HepG2 (cell line): ENCODE results near the gene PRKCZ. TPM values are rescaled to one million over a fixed set of nuclear protein-coding genes. Genes with fewer than 3 reads are reported as not detected.

Experiments used
- DMAP1 ChIP-seq: IDR thresholded peaks from 2 replicates; pipeline ENCODE4 v1.6.1; 2016
- HNRNPL ChIP-seq: fragments of 200-400 bp; formaldehyde crosslinking; IDR thresholded peaks from 2 replicates; pipeline ENCODE4 v1.6.1; 2017; ENCODE audit warnings: mild to moderate bottlenecking, low read depth, low read length
- IKZF1 ChIP-seq: fragments of 450-650 bp; IDR thresholded peaks from 2 replicates; pipeline ENCODE4 v1.7.1; 2016
- IRF9 ChIP-seq: sonication (generic); formaldehyde crosslinking; IDR thresholded peaks from 2 replicates; pipeline ENCODE4 v1.8.0; 2022; ENCODE audit warnings: missing genetic modification reagents, mild to moderate bottlenecking, borderline replicate concordance
- MLLT10 ChIP-seq: sonication (generic); formaldehyde crosslinking; IDR thresholded peaks from 2 replicates; pipeline ENCODE4 v1.4.0; 2020; ENCODE audit warnings: missing genetic modification reagents
- MZF1 ChIP-seq: sonication (generic); formaldehyde crosslinking; IDR thresholded peaks from 2 replicates; pipeline ENCODE4 v1.8.1; 2023; ENCODE audit warnings: mild to moderate bottlenecking, missing genetic modification reagents, borderline replicate concordance
- NFATC3 ChIP-seq: sonication (generic); formaldehyde crosslinking; IDR thresholded peaks from 2 replicates; pipeline ENCODE4 v1.5.1; 2020; ENCODE audit warnings: mild to moderate bottlenecking, missing genetic modification reagents
- NFE2L1 ChIP-seq: sonication (generic); formaldehyde crosslinking; IDR thresholded peaks from 2 replicates; pipeline ENCODE4 v1.4.0; 2020; ENCODE audit warnings: missing genetic modification reagents, mild to moderate bottlenecking, borderline replicate concordance
- NFIC ChIP-seq: IDR thresholded peaks from 2 replicates; pipeline ENCODE4 v1.6.1; 2012; ENCODE audit warnings: mild to moderate bottlenecking, low read length, inconsistent platforms
- RBM22 ChIP-seq: fragments of 200-400 bp; formaldehyde crosslinking; optimal IDR thresholded peaks from 2 replicates; pipeline ENCODE3; 2017; ENCODE audit warnings: mild to moderate bottlenecking, low read length, moderate library complexity
- SAP130 ChIP-seq: IDR thresholded peaks from 2 replicates; pipeline ENCODE4 v1.6.1; 2016; ENCODE audit warnings: low read depth
- SRY ChIP-seq: sonication (generic); formaldehyde crosslinking; IDR thresholded peaks from 2 replicates; pipeline ENCODE4 v1.8.0; 2022; ENCODE audit warnings: mild to moderate bottlenecking, missing genetic modification reagents
- TOE1 ChIP-seq: sonication (generic); formaldehyde crosslinking; IDR thresholded peaks from 2 replicates; pipeline ENCODE4 v1.4.0; 2020; ENCODE audit warnings: mild to moderate bottlenecking, missing genetic modification reagents
- ZNF17 ChIP-seq: sonication (generic); formaldehyde crosslinking; IDR thresholded peaks from 2 replicates; pipeline ENCODE4 v1.5.0; 2020; ENCODE audit warnings: mild to moderate bottlenecking, missing genetic modification reagents
- ZNF225 ChIP-seq: sonication (generic); formaldehyde crosslinking; IDR thresholded peaks from 2 replicates; pipeline ENCODE4 v1.4.0; 2020; ENCODE audit warnings: mild to moderate bottlenecking, missing genetic modification reagents
- ZNF234 ChIP-seq: sonication (generic); formaldehyde crosslinking; conservative IDR thresholded peaks from 2 replicates; pipeline ENCODE4 v1.5.1; 2020; ENCODE audit warnings: mild to moderate bottlenecking, missing genetic modification reagents
- ZNF430 ChIP-seq: sonication (generic); formaldehyde crosslinking; IDR thresholded peaks from 2 replicates; pipeline ENCODE4 v1.9.0; 2021; ENCODE audit warnings: mild to moderate bottlenecking, missing genetic modification reagents
- ZNF564 ChIP-seq: sonication (generic); formaldehyde crosslinking; IDR thresholded peaks from 2 replicates; pipeline ENCODE4 v1.8.1; 2023; ENCODE audit warnings: mild to moderate bottlenecking, missing genetic modification reagents
- ZNF724P ChIP-seq: sonication (generic); formaldehyde crosslinking; IDR thresholded peaks from 2 replicates; pipeline ENCODE4 v1.8.0; 2022; ENCODE audit warnings: missing genetic modification reagents, borderline replicate concordance
- ZNF773 ChIP-seq: sonication (generic); formaldehyde crosslinking; IDR thresholded peaks from 2 replicates; pipeline ENCODE4 v1.4.0; 2020; ENCODE audit warnings: missing genetic modification reagents, borderline replicate concordance
- ZNF780A ChIP-seq: sonication (generic); formaldehyde crosslinking; IDR thresholded peaks from 2 replicates; pipeline ENCODE4 v1.8.0; 2022; ENCODE audit warnings: mild to moderate bottlenecking, missing genetic modification reagents, moderate library complexity
- ZNF883 ChIP-seq: sonication (generic); formaldehyde crosslinking; IDR thresholded peaks from 2 replicates; pipeline ENCODE4 v1.5.1; 2020; ENCODE audit warnings: mild to moderate bottlenecking, missing genetic modification reagents; ENCODE audit errors: not compliant biosample characterization
- ZSCAN30 ChIP-seq: sonication (generic); formaldehyde crosslinking; IDR thresholded peaks from 2 replicates; pipeline ENCODE4 v1.5.0; 2020; ENCODE audit warnings: mild to moderate bottlenecking, missing genetic modification reagents
- polyA plus RNA-seq, 8 experiments: library from polyadenylated mRNA; depleted of rRNA in 3 of 8; stranded (reverse) in 7 of 8; unstranded in 1 of 8; fragments of >200 nt; fragmentation: Illumina TruSeq in 4 of 8; extraction: Trizol in 4 of 8; gene quantifications; 2 replicates each; pipeline versions ENCODE4 v1.2.1 to v1.2.3, GENCODE V29; 2011 to 2016; ENCODE audit warnings: low read depth in 4 of 8, missing spikeins in 1 of 8, mixed read lengths in 1 of 8; ENCODE audit not compliant: insufficient read depth in 1 of 8
- total RNA-seq, 5 experiments: library from RNA; depleted of rRNA; stranded (reverse); fragments of >200 nt; fragmentation: Illumina TruSeq; extraction: Trizol; gene quantifications; 2 replicates each; pipeline ENCODE4 v1.2.3, GENCODE V29; 2016; ENCODE audit warnings: low read depth in 1 of 5
- TF ChIP-seq, protein P1 (sequence below): sonication (generic); formaldehyde crosslinking; IDR thresholded peaks from 2 replicates; pipeline ENCODE4 v1.4.0; 2020; ENCODE audit warnings: missing genetic modification reagents
- TF ChIP-seq, protein P2 (sequence below): sonication (generic); formaldehyde crosslinking; IDR thresholded peaks from 2 replicates; pipeline ENCODE4 v1.4.0; 2020; ENCODE audit warnings: missing genetic modification reagents

The PRKCZ gene
- total and polyA plus RNA-seq, 2 of the 13 experiments (the other 11 are each of a cell fraction or from before 2014, with no cell fraction given): 34.7 to 85.2 TPM

GRCh38 chr1:2229911-2230731 is 179.9 kb downstream of the PRKCZ start (continued):
- peak; percentile 19; the same call in 1 of the 2 replicates for TF ChIP-seq IRF9
- no peak for TF ChIP-seq IKZF1
- no peak for TF ChIP-seq NFIC
- no peak for TF ChIP-seq MZF1 (CRISPR knock-in tag)
- 0 out of 2 replicates have a peak, but pooled peaks have one; percentile 24 for TF ChIP-seq ZNF564 (CRISPR knock-in tag)
- no peak for TF ChIP-seq ZNF724P (CRISPR knock-in tag)
- TF ChIP-seq DMAP1: peak; percentile 27; the same call in 1 of the 2 replicates
- 0 out of 2 replicates have a peak, but pooled peaks have one; percentile 56 for TF ChIP-seq MLLT10 (CRISPR knock-in tag)
- no peak for TF ChIP-seq ZNF780A (CRISPR knock-in tag)
- 0 out of 2 replicates have a peak, but pooled peaks have one; percentile 35 for TF ChIP-seq ZNF234 (CRISPR knock-in tag)
- TF ChIP-seq ZNF430 (CRISPR knock-in tag): peak; percentile 48; the same call in 1 of the 2 replicates
- TF ChIP-seq NFE2L1 (CRISPR knock-in tag): 0 out of 2 replicates have a peak, but pooled peaks have one; percentile 26
- 0 out of 2 replicates have a peak, but pooled peaks have one; percentile 6 for TF ChIP-seq TOE1 (CRISPR knock-in tag)
- TF ChIP-seq ZNF225: peak; percentile 66; the same call in 1 of the 2 replicates
- peak; percentile 52 for TF ChIP-seq ZNF883 (CRISPR knock-in tag)
- TF ChIP-seq NFATC3 (CRISPR knock-in tag): no peak
- TF ChIP-seq ZSCAN30 (CRISPR knock-in tag): 0 out of 2 replicates have a peak, but pooled peaks have one; percentile 26
- TF ChIP-seq RBM22: peak; percentile 13
- TF ChIP-seq HNRNPL: no peak
- TF ChIP-seq SRY (CRISPR knock-in tag): peak; percentile 55
- TF ChIP-seq ZNF17: 0 out of 2 replicates have a peak, but pooled peaks have one; percentile 31
- TF ChIP-seq, protein P1, sequence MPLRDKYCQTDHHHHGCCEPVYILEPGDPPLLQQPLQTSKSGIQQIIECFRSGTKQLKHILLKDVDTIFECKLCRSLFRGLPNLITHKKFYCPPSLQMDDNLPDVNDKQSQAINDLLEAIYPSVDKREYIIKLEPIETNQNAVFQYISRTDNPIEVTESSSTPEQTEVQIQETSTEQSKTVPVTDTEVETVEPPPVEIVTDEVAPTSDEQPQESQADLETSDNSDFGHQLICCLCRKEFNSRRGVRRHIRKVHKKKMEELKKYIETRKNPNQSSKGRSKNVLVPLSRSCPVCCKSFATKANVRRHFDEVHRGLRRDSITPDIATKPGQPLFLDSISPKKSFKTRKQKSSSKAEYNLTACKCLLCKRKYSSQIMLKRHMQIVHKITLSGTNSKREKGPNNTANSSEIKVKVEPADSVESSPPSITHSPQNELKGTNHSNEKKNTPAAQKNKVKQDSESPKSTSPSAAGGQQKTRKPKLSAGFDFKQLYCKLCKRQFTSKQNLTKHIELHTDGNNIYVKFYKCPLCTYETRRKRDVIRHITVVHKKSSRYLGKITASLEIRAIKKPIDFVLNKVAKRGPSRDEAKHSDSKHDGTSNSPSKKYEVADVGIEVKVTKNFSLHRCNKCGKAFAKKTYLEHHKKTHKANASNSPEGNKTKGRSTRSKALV (CRISPR knock-in tag): 0 out of 2 replicates have a peak, but pooled peaks have one; percentile 46
- TF ChIP-seq, protein P2, sequence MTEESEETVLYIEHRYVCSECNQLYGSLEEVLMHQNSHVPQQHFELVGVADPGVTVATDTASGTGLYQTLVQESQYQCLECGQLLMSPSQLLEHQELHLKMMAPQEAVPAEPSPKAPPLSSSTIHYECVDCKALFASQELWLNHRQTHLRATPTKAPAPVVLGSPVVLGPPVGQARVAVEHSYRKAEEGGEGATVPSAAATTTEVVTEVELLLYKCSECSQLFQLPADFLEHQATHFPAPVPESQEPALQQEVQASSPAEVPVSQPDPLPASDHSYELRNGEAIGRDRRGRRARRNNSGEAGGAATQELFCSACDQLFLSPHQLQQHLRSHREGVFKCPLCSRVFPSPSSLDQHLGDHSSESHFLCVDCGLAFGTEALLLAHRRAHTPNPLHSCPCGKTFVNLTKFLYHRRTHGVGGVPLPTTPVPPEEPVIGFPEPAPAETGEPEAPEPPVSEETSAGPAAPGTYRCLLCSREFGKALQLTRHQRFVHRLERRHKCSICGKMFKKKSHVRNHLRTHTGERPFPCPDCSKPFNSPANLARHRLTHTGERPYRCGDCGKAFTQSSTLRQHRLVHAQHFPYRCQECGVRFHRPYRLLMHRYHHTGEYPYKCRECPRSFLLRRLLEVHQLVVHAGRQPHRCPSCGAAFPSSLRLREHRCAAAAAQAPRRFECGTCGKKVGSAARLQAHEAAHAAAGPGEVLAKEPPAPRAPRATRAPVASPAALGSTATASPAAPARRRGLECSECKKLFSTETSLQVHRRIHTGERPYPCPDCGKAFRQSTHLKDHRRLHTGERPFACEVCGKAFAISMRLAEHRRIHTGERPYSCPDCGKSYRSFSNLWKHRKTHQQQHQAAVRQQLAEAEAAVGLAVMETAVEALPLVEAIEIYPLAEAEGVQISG: 0 out of 2 replicates have a peak, but pooled peaks have one; percentile 16
- TF ChIP-seq ZNF773 (CRISPR knock-in tag): 0 out of 2 replicates have a peak, but pooled peaks have one; percentile 37
- TF ChIP-seq SAP130 (CRISPR knock-in tag): peak; percentile 19; the same call in 1 of the 2 replicates
